Left colon (tissue), 2 donors: ENCODE data around the gene NMBR. TPM values are rescaled to one million over a fixed set of nuclear protein-coding genes. Genes with fewer than 3 reads are reported as not detected.

Experiments
- total RNA-seq, 2 donors: library from RNA; stranded (reverse); fragmentation: NEBNext Ultra II Directional; extraction: Animal tissue kit (Norgen Biotek cat#: 25700); gene quantifications; one replicate each; pipeline ENCODE4 v1.2.1, GENCODE V29; 2021
- donor health status: DM: no; HTN: no; CAD: no.
- donor health status: DM: yes; HTN: yes; CAD: no.

NMBR gene
- total RNA-seq, 2 donors from 2014 or later = not detected

Other genes starting within 250 kb of the NMBR start
- not detected for gene GJE1, start 14.2 kb downstream of the NMBR start, total RNA-seq
- gene VTA1, start 141 bp upstream of the NMBR start, total RNA-seq = 10 to 100 TPM; 48.9 to 52.0 TPM
- 10 to 100 TPM; 15.1 to 22.6 TPM for gene ADGRG6, start 154.9 kb upstream of the NMBR start, total RNA-seq